ENCODE results near the gene LIPN. TPM values are rescaled to one million over a fixed set of nuclear protein-coding genes. Genes with fewer than 3 reads are reported as not detected.

The LIPN gene
- total and polyA plus RNA-seq, 2 of the 8 experiments (the other 6 are each of a cell fraction or from before 2014, with no cell fraction given), result not detected

DNA sequence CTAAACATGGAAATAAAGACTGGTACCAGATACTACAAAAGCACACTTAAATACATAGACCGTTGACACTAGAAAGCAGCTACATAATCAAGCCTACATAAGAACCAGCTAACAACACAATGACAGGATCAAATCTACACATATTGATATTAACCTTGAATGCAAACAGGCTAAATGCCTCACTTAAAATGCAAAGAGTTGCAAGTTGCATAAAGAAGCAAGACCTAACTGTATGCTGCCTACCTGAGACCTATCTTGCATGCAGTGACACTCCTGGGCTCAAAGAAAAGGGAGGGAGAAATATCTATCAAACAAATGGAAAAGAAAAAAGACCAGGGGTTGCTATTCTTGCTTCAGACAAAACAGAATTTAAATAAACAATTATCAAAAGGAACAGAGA lies 14.2 kb upstream of the LIPN start (continued):
- TF ChIP-seq RAD21 (IDR thresholded peaks at IDR 0.05 in 1 of 2, conservative IDR thresholded peaks at IDR 0.05 in 1 of 2; ENCODE audit: low read depth in 2 of 2, low read length in 2 of 2), result no peak

DNA sequence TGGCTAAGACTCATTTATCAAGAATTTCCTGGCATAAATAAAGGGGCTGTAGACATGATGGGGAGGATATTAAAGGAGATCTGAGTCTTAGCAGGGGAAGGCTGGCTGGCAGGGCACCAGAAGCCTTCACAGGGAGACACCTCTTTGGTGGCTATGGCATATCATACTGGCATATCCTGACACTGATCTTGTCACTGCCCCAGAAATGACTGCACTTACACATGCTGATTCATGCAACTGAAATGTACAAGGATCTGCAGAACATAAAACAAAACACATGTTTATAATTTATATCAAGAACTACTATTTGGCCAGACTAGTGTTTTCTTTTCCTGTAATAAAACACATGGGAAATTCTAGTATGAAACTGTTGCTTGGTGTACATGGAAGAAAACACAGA lies 5.5 kb upstream of the LIPN start:
- Histone ChIP-seq H2AK5ac (ENCODE audit: low read depth, low read length) (no peak overlapping the region), H4K5ac (ENCODE audit: insufficient read length, low read depth, low read length) (no peak overlapping the region), H3K23ac (ENCODE audit: insufficient read length) (no peak overlapping the region), H3K27me3 (replicated peaks in 1 of 4; ENCODE audit: control insufficient read depth in 3 of 4, extremely low read depth in 1 of 4, insufficient read depth in 3 of 4, low read length in 3 of 4) (no peaks in the 10 kb centered on the region), H3K4me2 (ENCODE audit: insufficient read depth in 1 of 2, low read depth in 2 of 2, low read length in 2 of 2) (no peak overlapping the region), H2AFZ (ENCODE audit: low read length) (no peak overlapping the region), H4K91ac (replicated peaks; ENCODE audit: insufficient read length, low read length) (no peak overlapping the region), H4K8ac (ENCODE audit: extremely low read depth, insufficient read depth, low read length) (no peak overlapping the region), H2BK5ac (ENCODE audit: low read depth, low read length) (no peak overlapping the region), H3K18ac (ENCODE audit: extremely low read depth, low read length) (no peak overlapping the region), H2BK20ac (ENCODE audit: low read length) (no peak overlapping the region), H3K4me3 (ENCODE audit: extremely low read depth in 1 of 4, insufficient read depth in 2 of 4, low read depth in 3 of 4, low read length in 4 of 4) (no peak overlapping the region), H3K4ac (replicated peaks; ENCODE audit: insufficient read length, low read depth, low read length) (no peak overlapping the region), H3K56ac (replicated peaks; ENCODE audit: insufficient read length, low read depth, low read length) (no peak overlapping the region), H3K79me2 (ENCODE audit: control insufficient read depth in 1 of 2, insufficient read depth in 2 of 2, low read length in 2 of 2) (no peaks in the 10 kb centered on the region), H3K79me1 (ENCODE audit: low read depth, low read length) (no peaks in the 10 kb centered on the region), H3K4me1 (replicated peaks in 1 of 4; ENCODE audit: control insufficient read depth in 3 of 4, insufficient read depth in 4 of 4, low read length in 3 of 4) (peaks cover 0 to 5% (median 1%) of the 10 kb centered on the region in 4 experiments; a peak in 3 of 7 replicates), H2BK12ac (ENCODE audit: low read depth, low read length) (no peak overlapping the region), H2BK15ac (ENCODE audit: low read length) (no peak overlapping the region), H3K14ac (ENCODE audit: insufficient read length) (no peak overlapping the region), H3K9ac (replicated peaks in 1 of 4; ENCODE audit: extremely low read depth in 1 of 4, low read depth in 3 of 4, low read length in 3 of 4) (no peak overlapping the region), H4K20me1 (replicated peaks in 1 of 2; ENCODE audit: control insufficient read depth in 1 of 2, insufficient read depth in 2 of 2, low read length in 2 of 2) (no peaks in the 10 kb centered on the region), H3K36me3 (ENCODE audit: control insufficient read depth in 2 of 4, insufficient read depth in 4 of 4, low read length in 3 of 4) (no peaks in the 10 kb centered on the region), H3K27ac (ENCODE audit: low read depth, low read length) (no peak overlapping the region), H3K9me3 (ENCODE audit: insufficient read depth in 2 of 2, low read depth in 1 of 2, low read length in 1 of 2) (no peaks in the 10 kb centered on the region), H3K23me2 (ENCODE audit: low read depth, low read length) (no peaks in the 10 kb centered on the region), H2BK120ac (replicated peaks; ENCODE audit: low read depth, low read length) (no peak overlapping the region)
- FAIRE-seq, result no peak
- no peak for DNase-seq (ENCODE audit: low read depth in 1 of 2, low spot score in 2 of 2)
- ChIA-PET CTCF (ENCODE audit: partially characterized antibody) (no interaction called here), POLR2A (ENCODE audit: partially characterized antibody) (no interaction called here)
- TF ChIP-seq CHD2 (IDR thresholded peaks at IDR 0.05; ENCODE audit: low read length) (no peak), ASH2L (IDR thresholded peaks at IDR 0.05; ENCODE audit: low read length) (no peak), USF2 (IDR thresholded peaks at IDR 0.05; ENCODE audit: low read length) (no peak), TAF1 (IDR thresholded peaks at IDR 0.05; ENCODE audit: low read depth, low read length) (no peak), POLR2AphosphoS5 (IDR thresholded peaks at IDR 0.05; ENCODE audit: low read depth, low read length) (no peak), SAP30 (IDR thresholded peaks at IDR 0.05; ENCODE audit: insufficient read depth, insufficient replicate concordance, low read length) (no peak), SP2 (IDR thresholded peaks at IDR 0.05; ENCODE audit: low read length) (no peak), SIRT6 (IDR thresholded peaks at IDR 0.05; ENCODE audit: low read length) (no peak)
